ENCODE data around the gene CRABP2.

CRABP2 gene

DNA sequence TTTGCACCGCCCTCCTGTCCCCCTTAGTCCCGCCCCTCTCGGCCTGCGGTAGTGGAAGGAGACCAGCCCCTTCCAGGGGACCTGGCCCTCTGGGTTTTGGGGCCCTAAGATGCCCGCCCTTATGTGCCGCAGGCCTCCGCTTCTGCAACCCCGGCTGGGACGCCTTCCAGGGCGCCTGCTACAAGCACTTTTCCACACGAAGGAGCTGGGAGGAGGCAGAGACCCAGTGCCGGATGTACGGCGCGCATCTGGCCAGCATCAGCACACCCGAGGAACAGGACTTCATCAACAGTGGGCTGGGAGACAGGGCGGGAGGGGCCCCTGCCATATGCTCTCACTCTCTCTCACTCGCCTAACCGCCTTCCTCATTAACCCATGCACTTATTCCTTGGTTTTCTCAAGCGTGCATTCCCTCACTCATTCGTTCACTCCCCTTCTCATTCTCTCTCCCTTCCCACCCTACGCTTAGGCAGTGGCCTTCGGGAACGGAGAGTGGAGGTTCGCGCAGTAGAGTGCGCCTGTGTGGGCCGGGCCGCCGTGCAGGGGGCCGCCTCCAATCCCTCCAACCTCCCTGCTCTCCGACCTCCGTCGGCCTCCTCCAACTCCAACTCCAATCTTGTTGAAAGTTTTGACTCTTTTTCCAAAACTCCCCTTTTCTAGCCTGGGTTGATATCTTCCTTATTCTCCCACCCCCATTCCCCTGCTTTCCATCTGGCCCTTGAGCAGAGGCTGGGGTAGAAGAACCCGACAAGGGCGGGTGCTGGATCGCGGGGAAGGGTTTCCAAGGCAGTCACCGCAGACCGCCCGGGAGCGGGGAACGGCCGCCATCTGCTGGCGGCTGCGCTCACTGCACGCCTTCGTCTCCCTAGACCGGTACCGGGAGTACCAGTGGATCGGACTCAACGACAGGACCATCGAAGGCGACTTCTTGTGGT lies 48.3 kb downstream of the CRABP2 start:
- H3K4me3 ChIP-seq (ENCODE audit: low read depth, low read length), result peak overlapping the region; percentile 14

DNA sequence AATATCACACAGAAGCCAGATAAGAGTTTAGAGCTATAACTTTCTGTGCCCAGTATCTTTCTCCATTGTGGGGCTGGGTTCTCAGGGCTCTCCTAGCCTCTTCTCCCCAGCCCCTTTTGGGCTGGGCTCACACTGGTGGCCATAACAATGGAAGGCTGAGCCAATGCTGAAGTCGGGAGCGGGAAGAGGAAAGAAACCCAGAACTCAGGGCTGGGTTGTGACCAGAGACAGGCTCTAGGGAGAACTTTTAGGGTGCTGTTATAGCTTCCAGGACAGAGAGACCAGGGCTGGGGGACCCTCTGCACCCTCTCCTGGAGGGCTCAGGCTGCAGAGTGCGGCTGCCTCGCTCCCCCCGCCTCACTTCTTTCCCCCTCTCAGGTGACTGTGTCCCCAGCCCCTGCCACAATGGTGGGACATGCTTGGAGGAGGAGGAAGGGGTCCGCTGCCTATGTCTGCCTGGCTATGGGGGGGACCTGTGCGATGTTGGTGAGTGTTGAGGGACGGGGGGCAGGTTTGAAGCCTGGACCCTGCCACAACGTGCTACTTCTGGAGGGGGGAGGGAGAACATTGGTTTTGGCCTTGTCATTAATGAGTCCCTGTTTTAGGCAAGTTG lies 49.4 kb downstream of the CRABP2 start:
- no peak overlapping the region for H3K4me3 ChIP-seq (ENCODE audit: low read depth, low read length)

DNA sequence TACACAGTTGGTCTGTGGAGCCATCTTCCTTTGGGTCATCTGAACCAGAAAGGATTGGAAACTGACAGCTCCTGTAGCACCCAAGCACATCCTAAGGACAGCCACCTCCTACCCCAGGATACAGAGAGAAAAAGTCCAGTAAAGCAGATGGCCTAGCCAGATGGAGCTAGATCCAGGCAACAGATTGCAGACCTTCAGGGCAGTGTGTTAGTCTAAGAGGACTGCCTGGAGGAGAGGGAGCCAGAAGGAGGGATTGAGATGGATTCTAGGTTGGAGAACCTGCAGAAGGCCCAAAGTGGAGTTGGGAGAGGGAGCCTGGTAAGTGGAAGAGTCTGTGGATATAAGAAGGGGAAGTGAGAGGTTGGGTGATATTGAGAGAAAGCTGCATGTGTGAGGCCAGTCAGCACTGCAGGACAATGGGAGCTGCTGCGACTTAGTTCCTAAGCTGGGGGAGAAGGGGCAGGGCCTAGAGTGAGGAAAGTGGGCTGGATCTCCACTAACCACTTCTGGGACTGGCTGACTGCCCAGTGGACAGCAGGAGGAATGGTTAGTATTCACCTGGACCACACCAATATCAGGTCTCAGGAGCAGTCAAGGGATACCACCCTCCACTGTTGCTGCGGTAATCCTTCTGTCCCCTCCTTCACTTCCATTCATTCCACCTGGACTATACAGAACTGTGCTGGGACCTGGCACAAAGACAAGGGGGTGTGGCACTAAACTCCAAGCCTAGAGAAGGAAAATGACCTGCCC lies 50.1 kb downstream of the CRABP2 start:
- no peak overlapping the region for H3K4me3 ChIP-seq (ENCODE audit: low read depth, low read length)

DNA sequence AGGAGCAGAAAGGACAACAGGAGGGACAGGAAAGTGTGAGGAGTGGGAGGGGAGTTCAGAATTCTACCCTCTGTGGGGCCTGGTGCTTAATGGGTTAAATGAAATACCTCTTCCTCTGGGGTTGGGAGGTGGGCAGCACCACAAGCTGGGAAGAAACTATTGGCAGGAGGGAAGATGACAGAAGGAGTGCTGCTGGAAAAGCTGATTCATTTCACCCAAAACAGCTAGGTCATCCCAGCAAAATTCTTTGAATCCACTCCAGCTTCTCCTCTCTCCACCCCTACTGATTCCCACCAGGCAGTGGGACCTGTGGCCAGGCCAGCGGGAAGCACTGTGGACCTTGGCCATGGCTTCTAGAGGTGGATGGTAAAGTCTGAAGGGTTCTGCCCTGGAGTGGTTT lies 50.7 kb downstream of the CRABP2 start:
- H3K4me3 ChIP-seq (ENCODE audit: low read depth, low read length), result no peak overlapping the region

DNA sequence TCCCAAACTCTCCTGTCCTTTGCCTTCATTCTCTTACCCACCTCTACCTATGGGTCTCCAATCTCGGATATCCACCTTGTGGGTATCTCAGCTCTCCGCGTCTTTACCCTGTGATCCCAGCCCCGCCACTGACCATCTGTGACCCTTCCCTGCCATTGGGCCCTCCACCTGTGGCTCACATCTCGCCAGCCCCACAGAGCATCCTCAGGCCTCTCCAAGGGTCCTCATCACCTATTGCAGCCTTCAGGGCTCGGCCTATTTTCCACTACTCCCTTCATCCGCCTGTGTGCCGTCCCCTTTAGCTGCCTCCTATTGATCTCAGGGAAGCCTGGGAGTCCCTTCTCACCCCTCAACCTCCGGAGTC lies 52.4 kb downstream of the CRABP2 start:
- no peak overlapping the region for H3K4me3 ChIP-seq (ENCODE audit: low read depth, low read length)

DNA sequence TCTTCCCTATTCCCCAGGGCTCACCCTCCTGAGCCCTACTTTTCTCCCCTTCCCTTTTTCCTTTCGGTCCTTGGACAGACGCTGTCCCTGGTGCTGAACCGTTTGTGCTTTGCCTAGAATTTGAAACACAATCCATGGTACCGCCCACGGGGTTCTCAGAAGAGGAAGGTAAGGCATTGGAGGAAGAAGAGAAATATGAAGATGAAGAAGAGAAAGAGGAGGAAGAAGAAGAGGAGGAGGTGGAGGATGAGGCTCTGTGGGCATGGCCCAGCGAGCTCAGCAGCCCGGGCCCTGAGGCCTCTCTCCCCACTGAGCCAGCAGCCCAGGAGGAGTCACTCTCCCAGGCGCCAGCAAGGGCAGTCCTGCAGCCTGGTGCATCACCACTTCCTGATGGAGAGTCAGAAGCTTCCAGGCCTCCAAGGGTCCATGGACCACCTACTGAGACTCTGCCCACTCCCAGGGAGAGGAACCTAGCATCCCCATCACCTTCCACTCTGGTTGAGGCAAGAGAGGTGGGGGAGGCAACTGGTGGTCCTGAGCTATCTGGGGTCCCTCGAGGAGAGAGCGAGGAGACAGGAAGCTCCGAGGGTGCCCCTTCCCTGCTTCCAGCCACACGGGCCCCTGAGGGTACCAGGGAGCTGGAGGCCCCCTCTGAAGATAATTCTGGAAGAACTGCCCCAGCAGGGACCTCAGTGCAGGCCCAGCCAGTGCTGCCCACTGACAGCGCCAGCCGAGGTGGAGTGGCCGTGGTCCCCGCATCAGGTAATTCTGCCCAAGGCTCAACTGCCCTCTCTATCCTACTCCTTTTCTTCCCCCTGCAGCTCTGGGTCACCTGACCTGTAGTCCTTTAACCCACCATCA lies 53.0 kb downstream of the CRABP2 start:
- no peak overlapping the region for H3K4me3 ChIP-seq (ENCODE audit: low read depth, low read length)
